GM23338 (cell line): ENCODE results near the gene SCYGR1. TPM values are rescaled to one million over a fixed set of nuclear protein-coding genes. Genes with fewer than 3 reads are reported as not detected.

Experiments
- ATAC-seq: fragments of 200-7000 bp; cut with Tn5 transposase; 3 replicates; pipeline ENCODE4 v1.9.1; 2020
- DNase-seq: peaks from one replicate; pipeline ENCODE4 v3.0.0-alpha.2; 2015; ENCODE audit warnings: low spot score
- H2AFZ ChIP-seq: fragments of 200-600 bp; sonication (generic); 2 replicates; pipeline ENCODE4 v1.8.0; 2016; ENCODE audit warnings: antibody characterized with exemption, mild to moderate bottlenecking, moderate library complexity
- H3F3A ChIP-seq: fragments of 200-600 bp; sonication (generic); replicated peaks from 2 replicates; pipeline ENCODE4 v1.8.0; 2017; ENCODE audit warnings: antibody characterized with exemption, mixed run types, low read depth
- H3K27ac ChIP-seq: fragments of 200-600 bp; sonication (generic); 2 replicates; pipeline ENCODE4 v1.6.1; 2016; ENCODE audit warnings: low read depth
- H3K27me3 ChIP-seq: fragments of 200-600 bp; sonication (generic); 2 replicates; pipeline ENCODE4 v1.8.0; 2016; ENCODE audit warnings: mild to moderate bottlenecking, mixed run types, moderate library complexity; ENCODE audit not compliant: insufficient read depth
- H3K36me3 ChIP-seq: fragments of 200-600 bp; sonication (generic); 2 replicates; pipeline ENCODE4 v1.8.0; 2016; ENCODE audit warnings: mild to moderate bottlenecking; ENCODE audit not compliant: insufficient read depth
- H3K4me1 ChIP-seq: fragments of 200-600 bp; sonication (generic); 2 replicates; pipeline ENCODE4 v1.8.0; 2016; ENCODE audit warnings: mild to moderate bottlenecking, moderate library complexity; ENCODE audit not compliant: insufficient read depth
- H3K4me2 ChIP-seq: fragments of 200-600 bp; sonication (generic); 2 replicates; pipeline ENCODE4 v1.7.1; 2017; ENCODE audit warnings: mixed run types
- H3K4me3 ChIP-seq: fragments of 200-600 bp; sonication (generic); 2 replicates; pipeline ENCODE4 v1.6.1; 2016; ENCODE audit warnings: mixed run types
- H3K79me2 ChIP-seq: fragments of 200-600 bp; sonication (generic); replicated peaks from 2 replicates; pipeline ENCODE4 v1.8.0; 2017; ENCODE audit warnings: mild to moderate bottlenecking; ENCODE audit not compliant: insufficient read depth
- H3K9me2 ChIP-seq: fragments of 200-600 bp; sonication (generic); 2 replicates; pipeline ENCODE4 v1.8.0; 2017; ENCODE audit not compliant: insufficient read depth
- H4K20me1 ChIP-seq: fragments of 200-600 bp; sonication (generic); replicated peaks from 2 replicates; pipeline ENCODE4 v1.8.0; 2017; ENCODE audit warnings: mild to moderate bottlenecking; ENCODE audit not compliant: insufficient read depth
- H3K27ac Mint-ChIP-seq: 2 replicates; pipeline ENCODE4 v1.8.0; 2020; ENCODE audit warnings: inconsistent platforms, mild to moderate bottlenecking, moderate library complexity, mixed read lengths
- H3K27me3 Mint-ChIP-seq: 3 replicates; pipeline ENCODE4 v1.8.0; 2022; ENCODE audit warnings: low read depth, mild to moderate bottlenecking, moderate library complexity, mixed read lengths, inconsistent platforms; ENCODE audit not compliant: insufficient read depth, poor library complexity
- H3K36me3 Mint-ChIP-seq: 3 replicates; pipeline ENCODE4 v1.8.0; 2021; ENCODE audit warnings: low read depth, mild to moderate bottlenecking, inconsistent platforms, moderate library complexity, mixed read lengths
- H3K4me1 Mint-ChIP-seq: 3 replicates; pipeline ENCODE4 v1.8.0; 2020; ENCODE audit warnings: mild to moderate bottlenecking, inconsistent platforms, mixed read lengths
- H3K4me3 Mint-ChIP-seq: 3 replicates; pipeline ENCODE4 v1.8.0; 2021; ENCODE audit warnings: moderate library complexity, mild to moderate bottlenecking, inconsistent platforms, mixed read lengths
- H3K9me3 Mint-ChIP-seq: 3 replicates; pipeline ENCODE4 v1.8.0; 2020; ENCODE audit warnings: moderate library complexity, mild to moderate bottlenecking, inconsistent platforms, mixed read lengths
- EZH2 ChIP-seq: fragments of 200-600 bp; sonication (generic); IDR thresholded peaks from one replicate; pipeline ENCODE4 v1.8.0; 2017; ENCODE audit warnings: antibody characterized with exemption, mild to moderate bottlenecking, low read depth; ENCODE audit not compliant: unreplicated experiment
- EZH2phosphoT487 ChIP-seq: fragments of 200-600 bp; sonication (generic); IDR thresholded peaks from one replicate; pipeline ENCODE4 v1.8.1; 2018; ENCODE audit warnings: antibody characterized with exemption; ENCODE audit not compliant: unreplicated experiment
- NANOG ChIP-seq: IDR thresholded peaks from 2 replicates; pipeline ENCODE4 v1.6.1; 2016; ENCODE audit warnings: antibody characterized with exemption, borderline replicate concordance
- POLR2AphosphoS5 ChIP-seq: IDR thresholded peaks from 2 replicates; pipeline ENCODE4 v1.6.1; 2016; ENCODE audit warnings: antibody characterized with exemption, low read depth
- ZNF114 ChIP-seq: fragments of 250-450 bp; sonication (Bioruptor Pico); IDR thresholded peaks from 2 replicates; pipeline ENCODE4 v1.5.0; 2020; ENCODE audit warnings: mild to moderate bottlenecking, moderate library complexity
- ZNF462 ChIP-seq: fragments of 250-450 bp; sonication (Bioruptor Pico); IDR thresholded peaks from 2 replicates; pipeline ENCODE4 v1.5.0; 2020; ENCODE audit warnings: mild to moderate bottlenecking, moderate library complexity
- polyA plus RNA-seq: library from polyadenylated mRNA; unstranded; fragments of >200 nt; fragmentation: Nextera tagmentation; extraction: Ambion mirVana; gene quantifications from 2 replicates; pipeline ENCODE4 v1.2.1, GENCODE V29; 2016
- total RNA-seq: library from RNA; depleted of rRNA; stranded (reverse); fragments of >200 nt; shearing (Covaris generic); gene quantifications from 2 replicates; pipeline ENCODE4 v1.2.3, GENCODE V29; 2014
- TF ChIP-seq, protein P1 (sequence below): IDR thresholded peaks from 2 replicates; pipeline ENCODE4 v1.6.1; 2016; ENCODE audit warnings: antibody characterized with exemption

SCYGR1 gene
- total and polyA plus RNA-seq, 2 experiments from 2014 or later = not detected

- TF ChIP-seq ZNF462 (CRISPR knock-in tag) = no peak
- no peak for TF ChIP-seq EZH2phosphoT487
- TF ChIP-seq, protein P1, sequence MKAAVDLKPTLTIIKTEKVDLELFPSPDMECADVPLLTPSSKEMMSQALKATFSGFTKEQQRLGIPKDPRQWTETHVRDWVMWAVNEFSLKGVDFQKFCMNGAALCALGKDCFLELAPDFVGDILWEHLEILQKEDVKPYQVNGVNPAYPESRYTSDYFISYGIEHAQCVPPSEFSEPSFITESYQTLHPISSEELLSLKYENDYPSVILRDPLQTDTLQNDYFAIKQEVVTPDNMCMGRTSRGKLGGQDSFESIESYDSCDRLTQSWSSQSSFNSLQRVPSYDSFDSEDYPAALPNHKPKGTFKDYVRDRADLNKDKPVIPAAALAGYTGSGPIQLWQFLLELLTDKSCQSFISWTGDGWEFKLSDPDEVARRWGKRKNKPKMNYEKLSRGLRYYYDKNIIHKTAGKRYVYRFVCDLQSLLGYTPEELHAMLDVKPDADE = no peak
- no peak for TF ChIP-seq NANOG
- TF ChIP-seq ZNF114 = no peak
- no peak for TF ChIP-seq EZH2
- no peak for TF ChIP-seq POLR2AphosphoS5
Measured at GRCh38 chr2:227349989-227350612, 37.6 kb downstream of the SCYGR1 start (continued).

DNA sequence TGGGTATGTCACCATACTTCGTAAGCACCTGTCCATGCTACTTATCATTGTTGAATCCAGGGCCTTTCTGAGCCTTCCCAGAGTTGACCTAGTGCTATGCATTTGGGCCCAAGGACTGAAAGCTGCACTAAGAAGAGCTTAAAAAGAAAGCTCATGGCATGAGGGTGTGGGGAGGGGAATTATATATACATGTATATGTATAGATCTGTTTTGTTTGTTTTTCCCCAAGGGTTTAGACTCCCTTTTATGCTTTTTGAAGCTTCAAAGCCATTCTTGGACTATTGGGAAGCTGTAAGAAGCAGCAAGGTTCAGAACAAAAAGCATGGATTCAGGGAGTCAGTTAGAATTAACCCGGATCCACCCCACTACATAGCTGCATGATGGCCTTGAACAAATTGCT lies 39.4 kb downstream of the SCYGR1 start:
- H3F3A ChIP-seq = no peaks in the 10 kb centered on the region
- TF ChIP-seq ZNF462 (CRISPR knock-in tag) (no peak), ZNF114 (no peak), EZH2 (no peak), POLR2AphosphoS5 (no peak)

More for the DNA sequence above, 39.4 kb downstream of the SCYGR1 start:
- no peak overlapping the region for H2AFZ ChIP-seq
- H3K27ac Mint-ChIP-seq = no peak overlapping the region
- H3K4me1 Mint-ChIP-seq = peaks cover 7% of the 10 kb centered on the region; the same call in 2 of the 3 replicates
- DNase-seq = no peak
- no peak overlapping the region for H3K4me3 ChIP-seq
- no peaks in the 10 kb centered on the region for H3K27me3 Mint-ChIP-seq
- no peak for ATAC-seq
- H3K36me3 ChIP-seq = 0 out of 2 replicates have a peak, but pooled peaks cover 4% of the 10 kb centered on the region
- H3K79me2 ChIP-seq = no peaks in the 10 kb centered on the region
- peaks cover 3% of the 10 kb centered on the region for H3K4me1 ChIP-seq
- no peak overlapping the region for H3K4me2 ChIP-seq
- no peak overlapping the region for H3K4me3 Mint-ChIP-seq
- H3K9me2 ChIP-seq = no peaks in the 10 kb centered on the region
- peaks cover 4% of the 10 kb centered on the region; the same call in 1 of the 3 replicates for H3K36me3 Mint-ChIP-seq
- no peaks in the 10 kb centered on the region for H4K20me1 ChIP-seq
- no peaks in the 10 kb centered on the region for H3K9me3 Mint-ChIP-seq
- H3K27ac ChIP-seq = no peak overlapping the region
- H3K27me3 ChIP-seq = no peaks in the 10 kb centered on the region
